Limb (tissue), 2 donors: Measurements from ENCODE around the gene TMEM163.
"Not testable (repeated sequence)": the region's sequence is repeated elsewhere in the genome, so short reads cannot be mapped to it uniquely, and the experiment has no call there.

Experiments used
- DNase-seq, 2 donors: peaks; one replicate each; pipeline ENCODE4 v3.0.0-alpha.2; 2016; ENCODE audit errors: extremely low spot score in 2 of 2

TMEM163 gene

DNA sequence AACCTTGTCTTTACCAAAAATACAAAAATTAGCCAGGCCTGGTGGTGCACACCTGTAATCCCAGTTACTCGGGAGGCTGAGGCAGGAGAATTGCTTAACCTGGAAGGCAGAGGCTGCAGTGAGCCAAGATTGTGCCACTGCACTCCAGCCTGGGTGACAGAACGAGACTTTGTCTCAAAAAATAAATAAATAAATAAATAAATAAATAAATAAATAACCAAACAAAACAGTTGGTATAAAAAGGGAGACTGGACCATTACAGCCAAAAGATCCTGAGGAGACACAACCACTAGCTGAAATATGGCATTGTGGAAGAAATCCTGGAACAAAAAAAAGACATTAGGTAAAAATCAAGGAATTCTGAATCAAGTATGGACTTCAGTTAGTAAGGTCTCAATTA lies 4.9 kb upstream of the TMEM163 start:
- not testable (repeated sequence) for DNase-seq

DNA sequence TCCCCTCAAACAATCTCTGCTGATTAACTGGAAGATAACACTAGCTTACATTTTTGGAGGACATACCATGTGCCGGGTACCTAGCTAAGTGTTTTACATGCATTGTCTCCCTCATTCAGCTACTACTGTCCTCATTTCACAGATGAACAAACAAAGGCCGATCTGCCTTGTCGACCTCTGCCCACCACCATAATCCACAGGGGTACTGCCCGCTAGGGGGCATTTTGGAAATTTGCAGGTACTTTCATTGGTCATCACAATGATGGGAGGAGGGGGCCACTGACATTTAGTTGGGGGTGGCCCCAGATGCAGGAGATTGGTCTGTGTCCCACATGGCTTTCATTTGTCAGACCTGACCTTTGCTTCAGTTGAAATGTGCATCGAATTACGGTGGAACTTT lies 3.9 kb upstream of the TMEM163 start:
- DNase-seq: no peak

DNA sequence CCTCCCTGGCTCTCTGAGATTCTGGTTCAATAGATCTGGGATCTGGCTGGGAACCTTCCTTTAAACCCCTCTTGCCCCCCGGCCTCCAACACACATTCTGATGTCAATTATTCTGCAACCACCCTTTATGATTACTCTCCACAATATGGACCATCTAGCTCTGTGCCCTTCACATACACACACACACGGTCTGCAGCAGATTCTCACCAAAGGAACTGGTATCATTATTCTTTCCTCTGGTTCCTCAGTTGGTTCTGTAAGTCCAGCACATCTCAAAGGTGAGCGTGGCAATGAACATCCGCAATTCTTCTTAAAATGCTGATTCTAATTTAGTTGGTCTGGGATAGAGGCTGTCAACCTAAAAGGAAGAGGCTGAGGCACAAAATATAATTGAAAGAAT lies 2.8 kb upstream of the TMEM163 start:
- DNase-seq: no peak

DNA sequence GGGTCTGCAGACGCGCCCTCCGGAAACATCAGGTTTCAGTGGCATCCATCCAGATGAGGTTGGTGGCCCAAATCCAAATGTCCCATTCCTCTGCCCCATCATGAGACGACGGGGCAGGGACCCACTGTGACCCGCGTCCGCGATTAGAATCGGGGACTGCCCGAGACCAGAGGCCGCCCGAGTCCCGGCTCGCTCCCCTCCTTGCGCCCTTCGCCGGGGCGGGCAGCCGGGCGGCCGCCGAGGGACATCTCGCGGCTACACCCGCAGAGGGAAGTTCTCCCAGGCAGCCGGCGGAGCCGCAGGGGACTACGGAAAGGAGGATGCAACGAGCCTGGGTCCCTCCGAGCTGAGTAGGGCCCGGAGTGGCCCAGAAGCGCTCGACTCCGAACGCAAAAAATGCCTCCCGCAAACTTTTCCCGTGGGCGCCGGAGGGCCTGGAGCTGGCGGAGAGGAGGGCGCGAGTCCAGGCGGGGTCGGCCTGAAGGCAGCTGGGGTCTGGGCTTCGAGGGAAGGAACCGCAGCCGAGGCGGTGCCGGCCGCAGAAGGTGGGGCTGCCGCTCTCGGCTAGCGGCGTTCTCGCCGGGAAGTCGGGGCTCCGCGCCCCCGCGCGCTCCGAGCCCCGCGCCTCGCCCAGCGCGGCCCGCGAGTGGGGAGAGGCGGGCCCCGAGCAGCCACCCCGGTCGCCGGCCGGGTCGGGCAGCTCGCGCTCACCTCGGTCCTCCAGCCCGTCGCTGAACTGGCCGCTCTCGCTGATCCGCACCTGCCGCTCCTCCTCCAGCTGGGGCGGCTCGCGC lies 580 bp downstream of the TMEM163 start:
- peak in 1 of 2 donors; percentile 55 for DNase-seq

DNA sequence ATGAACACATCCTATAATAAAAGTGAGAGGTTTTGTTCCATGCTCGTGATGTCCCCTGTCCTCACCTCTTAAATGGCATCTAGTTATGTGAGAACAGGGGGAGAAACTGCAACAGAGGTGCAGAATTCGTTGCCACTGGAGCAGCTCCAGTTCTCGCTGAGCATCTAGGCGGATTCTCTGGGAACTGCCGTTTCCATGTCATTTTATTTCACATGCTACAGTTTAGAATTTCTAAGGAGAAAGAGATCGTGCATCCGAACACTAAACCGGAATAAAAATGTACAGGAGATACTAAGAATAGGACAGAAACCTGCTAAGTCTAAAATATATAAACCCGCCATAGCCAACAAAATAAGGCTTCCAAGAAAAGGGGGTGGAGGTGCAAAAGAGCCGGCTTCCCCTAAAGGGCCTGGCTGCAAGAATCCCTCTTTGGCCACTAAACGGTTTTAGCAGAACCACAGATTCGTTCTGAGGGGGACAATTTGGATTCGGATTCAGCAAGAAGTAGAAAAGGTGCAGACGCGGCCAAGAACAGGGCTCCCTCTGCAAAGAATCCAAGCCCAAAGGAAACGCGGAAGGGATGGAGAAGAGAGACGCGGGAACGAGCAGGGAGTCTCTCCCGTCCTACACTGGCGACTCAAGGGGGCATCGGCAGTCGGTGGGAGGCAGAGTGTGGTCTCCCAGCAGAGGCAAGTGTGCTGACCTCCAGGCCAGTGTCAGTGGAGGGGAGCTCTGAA lies 1.3 kb downstream of the TMEM163 start:
- no peak for DNase-seq

DNA sequence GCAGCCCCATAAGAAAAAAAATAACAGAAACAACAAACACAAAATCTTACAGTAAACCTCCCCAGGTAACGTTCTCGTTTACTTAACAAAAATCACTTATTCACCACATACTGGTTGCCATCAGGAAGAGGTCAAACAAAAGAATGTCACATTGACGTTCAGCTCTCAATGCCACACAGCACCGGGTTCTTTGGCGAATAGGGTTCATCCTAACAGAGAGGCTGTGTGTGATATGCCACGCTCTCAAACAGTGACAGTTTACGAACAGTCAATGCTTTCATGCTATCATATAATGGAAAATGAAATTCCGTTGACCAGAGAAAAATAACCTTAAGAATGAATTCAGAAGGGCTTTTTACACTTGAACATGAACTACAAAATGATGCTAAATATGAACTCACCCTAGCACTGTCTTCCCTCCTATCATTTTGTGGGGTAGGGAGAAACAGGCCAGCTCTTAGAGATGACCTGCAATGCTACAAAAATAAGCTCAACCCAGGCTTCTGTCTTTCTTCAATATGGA lies 2.0 kb downstream of the TMEM163 start:
- no peak for DNase-seq

DNA sequence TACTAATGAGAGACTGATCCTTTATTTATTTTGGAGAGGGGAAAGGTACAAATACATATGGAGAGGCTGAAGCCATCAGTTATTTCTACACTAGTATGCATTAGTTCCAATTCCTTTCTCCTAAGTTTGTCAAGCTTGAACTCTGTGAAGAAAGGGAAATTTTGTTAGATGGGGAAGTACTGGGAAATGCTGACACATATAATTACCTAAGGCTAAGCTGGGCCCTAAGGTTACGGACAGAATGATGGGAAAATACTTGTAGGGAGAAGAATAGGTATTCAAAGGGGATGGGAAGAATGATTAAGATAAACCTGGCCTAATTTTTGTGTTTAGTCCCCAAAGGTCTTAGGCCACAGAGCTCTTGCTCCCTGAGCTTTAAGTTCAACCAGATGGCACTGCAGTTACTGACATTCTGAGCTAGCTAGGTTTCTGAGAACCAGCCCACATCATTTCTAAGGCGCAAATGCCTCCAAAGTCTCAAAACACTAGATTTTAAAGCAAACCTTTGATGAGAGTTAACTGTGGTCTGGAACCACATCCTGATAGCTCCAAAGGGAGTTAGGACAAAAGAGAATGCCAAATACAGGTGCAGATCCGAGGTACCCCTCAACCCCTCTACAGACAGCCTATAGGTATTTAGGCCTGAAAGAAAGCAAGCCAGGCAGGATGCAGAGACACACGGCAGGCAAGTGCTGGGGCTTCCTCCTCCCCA lies 2.7 kb downstream of the TMEM163 start:
- DNase-seq: no peak

DNA sequence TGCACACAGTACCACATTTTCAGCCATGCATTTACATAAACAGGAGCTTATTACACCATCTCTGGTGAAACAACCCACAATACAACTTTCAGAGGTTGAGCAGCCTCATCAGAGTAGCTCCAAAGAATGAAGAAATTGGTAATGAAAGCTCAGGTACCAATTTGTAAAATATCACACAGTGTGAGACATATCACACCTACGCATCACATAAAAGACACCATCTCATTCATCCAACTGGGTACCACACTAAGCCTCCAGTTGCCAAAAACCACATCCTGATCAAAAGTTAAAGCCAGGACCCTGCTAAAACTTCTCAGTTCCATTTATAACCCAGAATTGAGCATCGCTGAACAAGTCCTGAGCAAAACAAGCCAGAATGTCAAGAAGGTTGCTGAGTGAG lies 4.6 kb downstream of the TMEM163 start:
- no peak for DNase-seq

DNA sequence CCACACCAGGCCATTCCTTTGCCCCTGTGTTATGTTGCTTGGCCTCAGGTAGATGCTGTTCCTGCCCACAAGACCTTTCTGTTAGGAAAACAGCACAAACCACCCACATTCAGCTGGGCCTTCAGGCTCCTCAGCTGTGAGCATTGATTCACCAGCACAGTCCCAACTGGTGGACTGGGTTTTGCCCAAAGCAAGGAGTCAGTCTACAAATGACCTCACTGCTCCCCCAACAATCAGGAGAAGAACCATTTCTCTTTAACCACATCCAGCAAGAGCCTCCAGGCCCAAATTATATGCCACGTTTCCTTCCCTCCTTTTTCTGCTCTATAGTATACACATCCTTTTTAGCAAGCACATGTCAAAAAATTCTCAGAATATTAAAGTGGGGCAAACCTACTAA lies 5.2 kb downstream of the TMEM163 start:
- DNase-seq: no peak

DNA sequence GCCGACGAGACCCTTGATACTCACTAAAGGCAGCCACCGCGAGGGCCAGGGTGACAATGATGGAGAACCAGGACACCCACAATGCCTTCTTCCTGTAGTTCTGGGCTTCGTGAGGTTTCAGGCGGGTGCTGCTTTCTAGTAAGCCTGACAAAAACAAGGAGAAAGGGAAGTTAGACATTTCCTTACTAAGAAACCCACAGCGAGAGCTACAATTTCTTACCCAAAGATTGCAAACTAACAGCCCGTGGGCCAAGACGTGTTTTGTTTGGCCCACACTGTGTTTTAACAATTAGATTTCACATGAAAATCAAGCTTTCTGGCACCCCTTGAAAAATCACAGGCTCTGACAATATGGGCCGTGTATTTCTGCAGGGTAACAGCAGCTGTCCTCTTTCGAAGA lies 5.6 kb downstream of the TMEM163 start:
- DNase-seq: no peak

DNA sequence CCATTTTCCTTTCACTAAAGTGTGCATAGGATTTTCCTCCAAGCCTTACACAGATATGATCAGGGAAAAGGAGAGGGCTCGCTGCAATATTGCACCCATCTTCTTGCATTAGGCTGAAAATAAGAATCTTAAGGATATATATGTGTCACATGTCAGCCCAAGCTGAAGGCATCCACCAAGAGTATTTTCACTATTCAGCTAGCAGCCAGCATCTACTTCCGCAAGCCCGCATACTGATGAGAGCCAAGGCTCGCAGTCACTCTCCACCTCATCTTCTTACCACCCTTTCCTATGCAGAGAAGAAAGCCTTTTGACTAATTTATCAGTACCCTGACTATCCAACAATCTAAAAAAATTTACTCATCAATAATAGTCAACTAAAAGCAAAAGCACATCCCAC lies 6.1 kb downstream of the TMEM163 start:
- DNase-seq: no peak

DNA sequence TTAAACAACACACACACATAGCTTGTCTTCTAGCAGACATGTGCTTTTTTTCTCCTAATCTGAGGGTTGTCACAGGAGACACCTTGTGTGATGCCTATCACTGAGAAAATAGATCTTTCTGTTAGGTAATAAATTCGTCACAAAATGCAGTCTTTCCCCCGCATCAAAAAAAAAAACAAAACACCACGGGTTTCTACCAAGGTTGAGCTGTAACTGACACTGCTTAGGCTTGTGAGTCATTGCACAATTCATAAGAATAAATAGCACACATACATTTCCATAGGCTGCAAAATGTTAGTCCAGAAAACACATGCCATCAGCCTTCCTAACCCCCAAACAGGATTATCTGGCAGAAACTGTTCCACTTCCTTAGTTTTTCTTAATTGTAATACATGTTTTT lies 6.5 kb downstream of the TMEM163 start:
- DNase-seq: no peak

DNA sequence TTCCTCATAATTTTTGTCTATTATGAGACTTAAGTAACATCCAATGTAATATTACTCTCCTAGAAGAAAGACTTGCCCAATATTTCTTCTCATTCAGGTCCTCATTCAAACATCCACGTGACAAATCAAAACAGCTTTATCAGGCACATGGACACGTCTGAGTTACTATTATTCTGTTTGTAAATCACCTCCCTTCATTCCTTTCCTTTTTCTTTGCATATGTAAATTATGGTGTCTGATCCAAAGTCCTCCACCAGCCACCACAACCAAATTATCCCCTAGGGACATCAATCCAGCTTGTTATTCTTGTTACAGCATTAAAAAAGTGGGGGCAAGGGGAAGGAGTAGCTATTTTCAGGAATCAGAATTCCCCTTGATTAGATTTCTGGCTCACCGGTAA lies 7.1 kb downstream of the TMEM163 start:
- no peak for DNase-seq

DNA sequence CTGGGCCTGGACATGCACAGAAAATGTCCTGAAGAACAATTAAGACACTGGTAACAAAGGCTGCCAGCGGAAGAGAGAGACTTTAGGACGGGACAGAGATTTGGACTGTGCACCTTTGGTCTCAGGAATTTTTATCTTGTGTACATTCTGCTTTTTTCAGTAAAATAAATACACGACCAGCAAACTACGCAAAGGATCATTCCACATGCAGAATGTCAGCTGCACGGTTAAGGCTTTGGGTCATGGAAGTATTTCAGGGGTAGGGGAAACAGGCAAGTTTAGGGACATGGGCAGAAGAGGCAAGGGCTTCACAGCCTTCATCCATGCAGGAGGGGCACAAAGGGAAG lies 11.5 kb downstream of the TMEM163 start:
- DNase-seq: no peak

DNA sequence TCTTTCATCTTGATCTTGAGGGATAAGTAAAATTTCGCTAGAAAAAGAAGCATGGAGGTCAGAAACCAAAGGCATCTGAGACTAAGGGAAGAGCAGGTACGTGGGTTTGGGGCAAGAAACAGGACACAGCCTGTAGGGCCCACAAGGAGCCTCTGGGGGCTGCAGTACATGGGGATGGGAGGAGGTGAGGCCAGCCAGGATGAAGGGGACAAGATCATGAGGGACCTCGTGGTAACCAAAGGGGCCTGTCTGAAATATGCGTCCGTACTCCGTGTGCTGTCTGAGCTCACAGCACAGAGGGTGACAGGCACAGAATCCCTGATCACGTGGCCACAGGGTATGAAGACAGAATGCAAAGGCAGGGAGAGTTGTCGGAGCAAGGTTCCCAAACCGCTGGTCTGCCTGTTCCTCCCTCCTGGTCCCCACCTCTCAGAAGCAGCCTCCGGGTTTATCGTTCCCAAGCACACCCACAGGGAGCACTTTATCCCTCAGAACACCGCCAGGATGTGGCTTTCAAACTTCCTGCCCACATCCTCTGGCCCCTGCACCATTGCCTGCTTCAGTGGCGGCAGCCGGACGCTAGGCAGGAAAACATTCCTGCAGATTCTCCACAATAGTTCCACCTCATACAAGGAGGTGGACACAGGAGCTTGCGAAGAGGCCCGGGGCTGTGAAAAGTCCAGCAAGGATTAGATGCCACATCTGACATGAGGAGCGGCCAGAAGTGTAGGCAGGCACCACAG lies 12.0 kb downstream of the TMEM163 start:
- DNase-seq: no peak

DNA sequence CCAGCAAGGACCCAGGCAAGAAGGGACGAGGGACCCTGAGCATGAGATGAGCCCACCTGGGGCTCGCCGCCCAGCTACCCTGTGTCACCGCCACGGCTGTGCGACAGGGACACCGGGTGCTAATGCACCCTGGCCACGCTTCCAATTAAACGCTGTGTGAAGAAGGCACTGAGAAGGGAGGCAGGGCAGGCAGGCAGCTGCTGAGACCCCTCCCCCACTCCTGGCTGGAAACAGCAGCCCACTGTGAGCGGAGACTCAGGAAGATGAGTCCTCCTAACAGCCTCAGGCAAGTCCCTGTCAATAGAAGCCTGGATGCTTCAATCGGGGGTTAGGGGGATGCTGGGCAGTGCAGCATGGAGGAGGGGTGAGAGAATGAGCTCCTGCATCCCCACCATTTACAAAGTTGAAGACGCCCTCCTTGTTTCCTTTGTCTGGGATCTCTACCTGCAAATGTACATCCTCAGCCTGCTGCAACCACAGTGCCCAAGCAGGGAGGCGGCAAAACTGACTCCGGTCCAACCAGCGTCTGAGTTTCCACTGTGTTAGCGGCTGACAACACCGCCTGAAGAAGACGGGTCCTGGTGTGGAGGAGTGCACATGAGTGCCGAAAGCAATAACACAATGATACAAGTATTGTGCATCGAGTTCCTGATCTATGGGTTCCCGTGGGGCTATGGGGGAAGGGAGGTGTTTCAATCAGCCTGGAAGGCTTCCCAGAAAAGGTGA lies 12.8 kb downstream of the TMEM163 start:
- DNase-seq: peak in 1 of 2 donors; percentile 60

DNA sequence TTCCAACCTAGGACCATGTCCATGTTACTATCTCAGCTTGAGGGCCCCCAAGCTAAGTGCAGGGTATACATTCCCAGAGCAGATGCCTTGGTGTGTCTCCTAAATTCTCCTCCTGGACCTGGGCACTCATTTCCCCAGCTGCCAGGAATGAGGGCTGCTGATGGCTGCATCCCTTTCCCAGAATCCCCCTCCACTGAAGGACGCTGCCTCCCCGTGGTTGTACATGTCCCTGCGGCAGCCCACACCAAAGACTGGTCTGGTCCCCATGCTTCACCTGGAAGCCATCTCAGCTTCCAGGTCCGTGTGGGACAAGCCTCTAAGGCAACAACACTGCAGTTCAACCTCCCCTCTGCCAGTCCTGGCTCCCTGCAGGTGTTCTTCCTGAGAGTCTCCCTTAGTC lies 14.6 kb downstream of the TMEM163 start:
- no peak for DNase-seq

DNA sequence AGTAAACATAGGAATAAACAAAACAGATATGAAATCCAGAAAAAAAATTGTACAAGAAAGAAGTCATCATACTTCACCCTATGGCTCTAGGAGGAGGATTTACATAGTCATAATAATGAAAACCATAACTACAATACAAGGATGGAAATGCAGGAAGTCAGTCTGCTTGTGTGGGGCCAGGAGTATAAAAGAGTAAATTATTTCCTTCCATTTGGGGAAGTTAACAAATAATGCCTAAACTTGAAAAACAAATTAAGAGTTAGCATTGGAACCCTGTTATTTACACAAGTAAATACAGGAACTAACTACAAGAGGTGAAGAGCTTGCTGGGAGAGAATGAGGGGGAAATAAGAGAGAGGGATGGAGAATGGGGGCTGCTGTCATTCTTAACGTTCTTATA lies 15.4 kb downstream of the TMEM163 start:
- DNase-seq: no peak

DNA sequence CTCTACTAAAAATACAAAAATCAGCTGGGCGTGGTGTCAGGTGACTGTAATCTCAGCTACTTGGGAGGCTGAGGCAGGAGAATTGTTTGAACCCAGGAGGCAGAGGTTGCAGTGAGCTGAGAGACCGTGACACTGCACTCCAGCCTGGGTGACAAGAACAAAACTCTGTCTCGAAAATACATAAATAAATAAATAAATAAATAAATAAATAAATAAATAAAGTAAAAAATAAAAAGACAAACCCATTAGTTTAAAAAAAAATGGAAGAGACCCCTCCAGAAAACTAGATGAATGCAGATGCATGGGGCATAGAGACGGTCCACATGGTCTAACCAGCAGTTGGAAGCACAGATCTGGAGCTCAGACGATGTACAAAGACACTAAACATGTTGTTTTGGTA lies 18.1 kb downstream of the TMEM163 start:
- no peak for DNase-seq

DNA sequence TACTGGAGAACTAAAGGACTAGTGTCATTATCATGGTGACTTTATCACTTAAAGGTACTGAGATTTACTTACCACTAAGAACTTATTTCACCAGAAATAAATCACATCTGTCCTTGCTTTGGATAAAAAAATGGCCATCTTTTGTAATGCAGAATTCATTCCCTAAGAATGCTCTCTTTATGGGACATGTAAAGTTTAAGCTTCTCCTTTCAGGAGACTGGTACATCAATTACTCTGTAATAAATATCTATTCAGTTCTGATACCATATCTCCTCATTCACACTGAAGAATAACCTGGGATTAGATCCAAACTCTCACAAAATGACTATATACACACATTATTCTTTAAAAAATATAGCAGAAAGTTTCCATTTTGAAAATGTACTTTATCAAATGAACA lies 24.4 kb downstream of the TMEM163 start:
- no peak for DNase-seq
